A673 (cell line): ENCODE data around the gene UNKL.

Source experiments
- CTCF ChIP-seq: fragments of 300-800, 200-600 bp; sonication (generic); conservative IDR thresholded peaks from 2 replicates; pipeline ENCODE4 v1.5.1; 2017; ENCODE audit warnings: low read depth, mild to moderate bottlenecking, antibody characterized with exemption, low read length, moderate library complexity, mixed read lengths
- EZH2 ChIP-seq: fragments of 200-600 bp; sonication (generic); IDR thresholded peaks from 2 replicates; pipeline ENCODE4 v1.6.1; 2017; ENCODE audit warnings: borderline replicate concordance, low read depth, mild to moderate bottlenecking, mixed read lengths, antibody characterized with exemption, low read length; ENCODE audit not compliant: poor library complexity, severe bottlenecking

GRCh38 chr16:1430214-1430758 is 15.8 kb upstream of the UNKL start:
- TF ChIP-seq CTCF, result no peak
- TF ChIP-seq EZH2, result no peak
